HT-29 (cell line): ENCODE results near the gene KRTAP24-1. TPM values are rescaled to one million over a fixed set of nuclear protein-coding genes. Genes with fewer than 3 reads are reported as not detected.

Experiments
- DNase-seq: peaks from one replicate; pipeline ENCODE4 v3.0.0-alpha.2; 2015; ENCODE audit warnings: low spot score
- total RNA-seq: library from RNA; depleted of rRNA; stranded (reverse); fragments of >200 nt; shearing (Covaris generic); gene quantifications from 2 replicates; pipeline ENCODE4 v1.2.3, GENCODE V29; 2014; rRNA removed

KRTAP24-1 gene
- total RNA-seq: not detected in 2 replicates

- DNase-seq: no peak
Measured at GRCh38 chr21:30282850-30283249, at the start of gene KRTAP24-1. KRTAP24-1 (minus strand) TSS chr21:30282950; CDS start chr21:30282932, 18 bp downstream.

- no peak for DNase-seq
Measured at GRCh38 chr21:30329203-30329875, 46.6 kb upstream of the KRTAP24-1 start.

- no peak for DNase-seq
Measured at GRCh38 chr21:30326390-30326789, 43.6 kb upstream of the KRTAP24-1 start.

GRCh38 chr21:30320215-30320614 lies 37.5 kb upstream of the KRTAP24-1 start, which contains the start of gene KRTAP26-1:
KRTAP26-1 (minus strand) TSS chr21:30320315; CDS start chr21:30320035, 280 bp downstream.
- DNase-seq: no peak

GRCh38 chr21:30315701-30316100 lies 33.0 kb upstream of the KRTAP24-1 start:
- no peak for DNase-seq

GRCh38 chr21:30306884-30307283 lies 24.1 kb upstream of the KRTAP24-1 start:
- DNase-seq: no peak

GRCh38 chr21:30305136-30305535 lies 22.4 kb upstream of the KRTAP24-1 start:
- no peak for DNase-seq

GRCh38 chr21:30289215-30289614 lies 6.5 kb upstream of the KRTAP24-1 start, which contains the start of gene KRTAP25-1:
KRTAP25-1 (minus strand) TSS chr21:30289514; CDS start chr21:30289490, 24 bp downstream.
- no peak for DNase-seq

GRCh38 chr21:30271611-30272010 lies 11.1 kb downstream of the KRTAP24-1 start:
- no peak for DNase-seq

- no peak for DNase-seq
Measured at GRCh38 chr21:30271156-30271555, 11.6 kb downstream of the KRTAP24-1 start.

- DNase-seq: no peak
Measured at GRCh38 chr21:30269803-30270530, 12.8 kb downstream of the KRTAP24-1 start.

- DNase-seq: no peak
Measured at GRCh38 chr21:30268608-30269197, 14.0 kb downstream of the KRTAP24-1 start.

GRCh38 chr21:30257773-30258172 lies 25.0 kb downstream of the KRTAP24-1 start:
- peak; percentile 38 for DNase-seq

- no peak for DNase-seq
Measured at GRCh38 chr21:30256100-30256499, 26.6 kb downstream of the KRTAP24-1 start.

GRCh38 chr21:30255679-30256078 lies 27.1 kb downstream of the KRTAP24-1 start:
- no peak for DNase-seq

- no peak for DNase-seq
Measured at GRCh38 chr21:30251781-30252180, 31.0 kb downstream of the KRTAP24-1 start.

- DNase-seq: no peak
Measured at GRCh38 chr21:30249936-30250335, 32.8 kb downstream of the KRTAP24-1 start.

GRCh38 chr21:30248844-30249243 lies 33.9 kb downstream of the KRTAP24-1 start:
- DNase-seq: no peak

- DNase-seq: no peak
Measured at GRCh38 chr21:30245061-30245460, 37.7 kb downstream of the KRTAP24-1 start.

GRCh38 chr21:30243691-30244090 lies 39.1 kb downstream of the KRTAP24-1 start:
- DNase-seq: no peak

- no peak for DNase-seq
Measured at GRCh38 chr21:30240661-30241060, 42.1 kb downstream of the KRTAP24-1 start.

GRCh38 chr21:30238168-30238567 lies 44.6 kb downstream of the KRTAP24-1 start:
- DNase-seq: no peak
